GM21526 (cell line): ENCODE measurements around the gene GPX6.
"Not testable (repeated sequence)": the region's sequence is repeated elsewhere in the genome, so short reads cannot be mapped to it uniquely, and the experiment has no call there.

ENCODE experiments used
- ATAC-seq: cut with Tn5 transposase; IDR thresholded peaks from one replicate; pipeline ENCODE4 v1.9.1; 2021; ENCODE audit warnings: moderate library complexity; ENCODE audit not compliant: unreplicated experiment, low FRiP score

GPX6 gene

DNA sequence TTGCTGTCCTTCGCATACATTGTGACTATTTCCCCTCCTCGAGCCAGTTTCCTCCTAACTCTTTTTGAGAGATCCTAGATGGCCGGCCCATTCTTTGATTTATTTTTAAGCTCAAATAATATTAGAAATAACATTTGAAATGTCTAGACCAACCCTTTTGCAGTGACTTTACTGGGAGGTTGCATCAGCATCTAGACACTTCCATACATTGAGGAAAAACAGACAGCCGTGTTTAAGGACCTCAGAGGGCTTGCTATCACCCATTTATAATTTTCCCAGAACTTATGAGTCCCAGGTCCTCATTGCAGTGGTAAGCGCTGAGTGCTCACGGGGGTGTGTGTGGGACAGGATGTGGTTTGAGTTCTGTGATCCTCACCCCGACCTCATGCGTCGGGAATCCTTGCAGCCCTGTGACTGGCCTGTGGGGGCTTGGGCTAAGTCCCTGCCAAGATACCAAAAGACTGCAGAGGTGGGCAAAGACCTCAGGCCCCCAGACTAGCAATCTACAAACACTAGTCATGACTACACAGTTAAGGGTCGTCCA lies 10.0 kb upstream of the GPX6 start, which contains the start of gene GPX5:
Gene GPX5, plus strand, starts transcription at position 386 of the 544 bp plus-strand sequence. Its CDS starts 133 bp downstream, at position 519.
- no peak for ATAC-seq

DNA sequence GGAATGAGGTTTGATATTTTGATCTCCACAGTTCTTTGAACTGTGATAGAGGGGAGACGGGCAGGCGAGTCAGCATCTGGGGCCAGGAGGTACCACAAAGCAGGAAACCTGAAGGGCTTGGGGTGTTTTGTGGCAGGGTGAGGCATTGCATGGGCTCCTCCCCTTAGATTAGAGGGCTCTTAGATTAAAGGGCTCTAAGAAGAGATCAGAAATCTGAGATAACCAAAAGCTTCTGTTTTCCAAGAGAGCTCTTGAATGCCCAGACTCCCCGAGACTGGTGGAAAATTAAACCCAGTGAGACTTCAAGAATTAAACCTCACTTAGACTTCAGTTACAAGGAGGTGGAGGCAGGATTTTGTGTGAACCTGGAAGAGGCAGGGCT lies 7.6 kb upstream of the GPX6 start:
- no peak for ATAC-seq

DNA sequence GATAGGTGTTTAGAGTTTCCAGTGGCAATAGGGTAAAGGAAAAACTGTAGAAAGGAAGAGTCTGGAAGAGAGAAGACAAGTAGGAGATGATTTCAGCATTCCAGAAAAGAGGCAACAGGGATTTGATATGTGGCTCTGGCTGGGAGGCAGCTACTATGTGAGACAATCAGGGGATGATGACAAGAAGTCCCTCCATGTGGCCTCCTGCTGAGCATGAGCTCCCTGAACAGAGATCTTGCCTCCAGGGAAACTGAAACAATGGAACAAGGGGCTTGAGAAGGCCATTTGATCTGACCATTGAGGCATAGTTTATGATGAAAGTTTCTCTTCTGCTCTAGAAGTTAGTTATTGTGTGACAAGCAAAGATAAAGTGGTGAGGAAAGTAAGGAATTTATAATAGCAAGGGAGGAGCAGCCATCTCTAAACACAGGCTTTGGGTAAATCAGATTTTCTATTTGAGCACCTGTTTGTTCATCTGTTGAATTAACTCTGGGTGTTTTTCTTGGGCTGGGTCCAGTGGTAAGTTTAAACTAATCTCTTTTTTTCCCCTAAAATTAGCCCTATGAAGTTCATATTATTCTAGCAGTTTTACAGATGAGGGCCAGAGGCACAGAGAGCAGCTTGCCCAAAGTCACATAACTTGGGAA lies 7.1 kb upstream of the GPX6 start:
- ATAC-seq = no peak

DNA sequence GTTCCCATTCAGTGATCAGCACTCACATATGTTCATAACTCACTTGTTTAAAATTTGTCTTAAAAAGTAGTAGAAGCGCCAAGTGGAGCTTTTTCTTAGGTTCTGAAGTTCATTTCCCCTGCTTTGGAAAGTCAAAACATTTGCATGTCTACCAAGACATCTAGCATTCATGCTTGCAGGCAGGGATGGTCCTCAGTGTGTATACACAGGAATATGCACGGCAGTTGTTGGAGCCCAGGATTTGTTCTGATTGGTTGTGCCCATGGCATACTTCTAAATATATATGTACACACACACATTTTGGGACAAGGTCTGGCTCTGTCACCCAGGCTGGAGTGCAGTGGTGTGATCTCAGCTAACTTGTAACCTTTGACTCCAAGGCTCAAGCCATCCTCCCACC lies 2.4 kb upstream of the GPX6 start:
- ATAC-seq = no peak

DNA sequence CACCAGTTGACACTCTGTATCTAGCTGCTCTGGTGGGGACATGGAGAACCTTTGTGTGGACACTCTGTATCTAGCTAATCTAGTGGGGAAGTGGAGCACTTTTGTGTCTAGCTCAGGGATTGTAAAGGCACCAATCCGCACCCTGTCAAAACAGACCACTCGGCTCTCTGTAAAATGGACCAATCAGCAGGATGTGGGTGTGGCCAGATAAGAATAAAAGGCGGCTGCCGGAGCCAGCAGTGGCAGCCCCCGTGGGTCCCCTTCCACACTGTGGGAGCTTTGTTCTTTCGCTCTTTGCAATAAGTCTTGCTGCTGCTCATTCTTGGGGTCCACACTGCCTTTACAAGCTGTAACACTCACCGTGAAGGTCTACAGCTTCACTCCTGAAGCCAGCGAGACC lies 3.2 kb downstream of the GPX6 start:
- not testable (repeated sequence) for ATAC-seq

DNA sequence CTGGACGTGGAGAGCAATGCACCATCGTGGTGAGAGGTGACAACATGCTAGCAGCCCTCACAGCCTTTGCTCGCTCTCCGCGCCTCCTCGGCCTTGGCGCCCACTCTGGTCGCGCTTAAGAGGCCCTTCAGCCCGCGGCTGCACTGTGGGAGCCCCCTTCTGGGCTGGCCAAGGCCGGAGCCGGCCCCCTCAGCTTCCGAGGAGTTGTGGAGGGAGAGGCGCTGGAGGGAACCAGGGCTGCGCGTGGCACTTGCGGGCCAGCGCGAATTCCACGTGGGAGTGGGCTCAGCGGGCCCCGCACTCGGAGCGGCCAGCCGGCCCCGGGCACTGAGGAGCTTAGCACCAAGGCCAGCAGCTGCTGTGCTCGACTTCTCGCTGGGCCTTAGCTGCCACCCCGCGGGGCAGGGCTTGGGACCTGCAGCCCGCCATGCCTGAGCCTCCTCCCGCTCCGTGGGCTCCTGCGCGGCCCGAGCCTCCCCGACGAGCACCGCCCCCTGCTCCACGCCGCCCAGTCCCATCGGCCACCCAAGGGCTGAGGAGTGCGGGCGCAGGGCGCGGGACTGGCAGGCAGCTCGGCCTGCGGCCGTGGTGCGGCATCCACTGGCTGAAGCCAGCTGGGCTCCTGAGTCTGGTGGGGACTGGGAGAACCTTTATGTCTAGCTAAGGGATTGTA lies 3.8 kb downstream of the GPX6 start:
- ATAC-seq = no peak

DNA sequence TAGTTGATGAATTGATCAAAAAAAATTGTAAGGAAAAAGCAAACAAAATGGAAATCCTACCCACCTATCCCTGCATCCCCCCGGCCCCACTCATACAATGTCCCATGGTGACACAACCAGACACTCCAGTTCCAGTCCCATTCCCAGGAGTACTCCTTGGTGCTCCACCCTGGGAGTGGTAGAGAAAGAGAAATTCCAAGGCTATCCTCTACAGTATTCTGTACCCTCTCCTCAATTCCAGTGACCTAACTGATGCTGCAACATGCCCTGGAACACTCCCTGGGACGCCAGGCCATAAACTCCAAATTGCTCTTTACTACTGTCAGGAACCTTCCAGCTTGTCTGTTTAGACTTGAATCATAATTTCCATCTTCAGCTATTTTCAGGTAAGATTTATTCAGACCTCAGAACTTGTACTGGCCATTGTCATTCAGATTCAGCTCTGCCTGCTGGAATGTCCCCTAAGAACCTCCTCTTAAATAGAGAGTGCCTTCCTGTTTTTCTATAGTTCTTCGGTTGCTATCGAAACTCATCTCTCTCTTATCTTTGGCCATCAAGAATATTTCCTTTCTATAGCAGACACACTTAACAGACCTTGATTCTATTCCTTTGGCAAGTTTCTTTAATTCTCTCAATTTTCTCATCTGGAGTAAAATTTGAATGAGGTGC lies 8.7 kb downstream of the GPX6 start:
- ATAC-seq = no peak

DNA sequence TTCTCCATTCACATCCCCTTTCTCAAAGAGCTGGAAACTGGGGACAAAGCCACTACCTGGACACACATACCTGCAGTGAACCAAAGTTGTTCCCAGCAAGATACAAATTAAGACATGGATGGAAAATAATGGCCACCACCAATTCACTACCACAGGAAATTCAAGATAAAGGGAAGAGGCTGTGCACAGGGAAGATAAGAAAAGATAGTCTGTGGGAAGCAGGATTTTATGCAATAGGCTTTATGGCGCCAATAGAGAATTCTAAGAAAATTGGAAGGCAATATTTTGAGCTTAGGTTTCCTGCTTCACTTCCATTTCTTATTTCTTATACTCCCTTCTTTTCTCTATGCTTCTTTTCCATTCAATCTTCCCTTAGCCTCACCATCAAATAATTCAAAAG lies 9.9 kb downstream of the GPX6 start:
- ATAC-seq = no peak

DNA sequence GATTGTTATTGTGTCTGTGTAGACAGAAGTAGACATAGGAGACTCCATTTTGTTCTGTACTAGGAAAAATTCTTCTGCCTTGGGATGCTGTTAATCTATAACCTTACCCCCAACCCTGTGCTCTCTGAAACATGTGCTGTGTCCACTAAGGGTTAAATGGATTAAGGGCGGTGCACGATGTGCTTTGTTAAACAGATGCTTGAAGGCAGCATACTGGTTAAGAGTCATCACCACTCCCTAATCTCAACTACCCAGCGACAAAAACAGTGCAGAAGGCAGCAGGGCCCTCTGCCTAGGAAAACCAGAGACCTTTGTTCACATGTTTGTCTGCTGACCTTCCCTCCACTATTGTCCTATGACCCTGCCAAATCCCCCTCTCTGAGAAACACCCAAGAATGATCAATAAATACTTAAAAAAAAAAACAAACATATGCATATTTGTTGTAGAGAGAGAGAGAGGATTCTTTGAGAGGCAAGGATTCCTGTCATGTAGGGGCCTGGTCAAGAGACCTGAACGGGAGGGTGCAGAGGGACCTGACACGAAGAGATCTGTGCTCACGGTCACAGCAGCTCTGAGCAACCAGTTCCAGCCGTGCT lies 12.8 kb downstream of the GPX6 start:
- not testable (repeated sequence) for ATAC-seq

DNA sequence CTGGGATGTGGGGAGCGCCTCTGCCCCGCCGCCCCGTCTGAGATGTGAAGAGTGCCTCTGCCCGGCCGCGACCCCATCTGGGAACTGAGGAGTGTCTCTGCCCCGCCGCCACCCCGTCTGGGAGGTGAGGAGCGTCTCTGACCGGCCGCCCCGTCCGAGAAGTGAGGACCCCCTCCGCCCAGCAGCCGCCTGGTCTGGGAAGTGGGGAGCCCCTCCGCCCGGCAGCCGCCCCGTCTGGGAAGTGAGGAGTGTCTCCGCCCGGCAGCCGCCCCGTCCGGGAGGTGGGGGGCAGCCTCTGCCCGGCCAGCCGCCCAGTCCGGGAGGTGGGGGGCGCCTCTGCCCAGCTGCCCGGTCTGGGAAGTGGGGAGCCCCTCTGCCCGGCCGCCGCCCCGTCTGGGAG lies 13.5 kb downstream of the GPX6 start:
- ATAC-seq = not testable (repeated sequence)

DNA sequence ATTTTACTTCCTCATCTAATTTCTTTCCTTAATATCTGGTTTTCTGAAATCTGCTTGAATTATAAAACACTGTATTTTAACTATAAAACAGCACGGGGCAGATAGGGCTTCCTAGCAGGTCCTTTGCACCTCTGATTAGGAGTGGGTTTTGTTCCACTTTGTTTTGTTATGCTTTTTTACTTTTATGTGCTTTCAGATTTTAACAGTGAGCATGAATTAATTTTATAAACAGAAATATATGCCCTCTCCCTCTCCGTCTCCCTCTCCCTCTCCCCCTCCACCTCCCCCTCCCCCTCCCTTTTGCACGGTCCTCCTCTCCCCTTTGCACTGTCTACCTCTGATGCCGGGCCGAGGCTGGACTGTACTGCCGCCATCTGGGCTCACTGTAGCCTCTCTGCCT lies 14.3 kb downstream of the GPX6 start:
- ATAC-seq = no peak

DNA sequence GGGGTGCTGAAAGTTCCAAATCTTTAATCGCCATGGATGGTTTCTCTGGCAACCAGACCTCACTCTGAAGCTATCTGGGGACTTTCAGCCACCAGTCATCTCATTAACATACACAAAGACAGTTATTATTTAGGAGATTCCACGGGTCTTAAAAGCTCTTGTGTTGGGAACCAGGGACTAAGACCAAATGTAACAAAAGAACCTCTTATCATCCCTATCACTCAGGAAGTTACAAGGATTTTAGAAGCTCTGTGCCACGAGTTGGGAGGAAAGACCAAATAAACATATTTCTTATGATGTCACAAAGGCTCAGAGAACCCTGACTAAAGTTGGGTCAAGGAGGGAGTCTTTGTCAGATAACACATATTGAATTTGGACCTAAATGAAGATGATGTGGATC lies 17.7 kb downstream of the GPX6 start:
- ATAC-seq = no peak

DNA sequence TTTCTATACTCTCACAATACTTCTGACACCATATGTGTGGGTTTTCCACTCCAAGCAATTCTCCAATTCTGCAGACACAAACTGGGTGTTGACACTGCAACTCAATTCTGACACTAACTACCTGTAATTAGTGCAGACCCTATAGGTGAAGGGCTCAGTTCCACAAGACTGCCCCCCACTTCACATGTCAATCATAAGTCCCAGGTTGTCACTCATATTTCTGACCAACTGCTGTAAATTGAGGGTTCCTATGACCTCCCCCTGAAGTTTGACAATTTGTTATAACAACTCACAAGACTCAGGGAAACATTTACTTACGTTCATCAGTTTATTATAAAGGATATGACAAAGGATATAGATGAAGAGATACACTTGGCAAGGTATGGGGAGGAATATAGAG lies 18.3 kb downstream of the GPX6 start:
- no peak for ATAC-seq

DNA sequence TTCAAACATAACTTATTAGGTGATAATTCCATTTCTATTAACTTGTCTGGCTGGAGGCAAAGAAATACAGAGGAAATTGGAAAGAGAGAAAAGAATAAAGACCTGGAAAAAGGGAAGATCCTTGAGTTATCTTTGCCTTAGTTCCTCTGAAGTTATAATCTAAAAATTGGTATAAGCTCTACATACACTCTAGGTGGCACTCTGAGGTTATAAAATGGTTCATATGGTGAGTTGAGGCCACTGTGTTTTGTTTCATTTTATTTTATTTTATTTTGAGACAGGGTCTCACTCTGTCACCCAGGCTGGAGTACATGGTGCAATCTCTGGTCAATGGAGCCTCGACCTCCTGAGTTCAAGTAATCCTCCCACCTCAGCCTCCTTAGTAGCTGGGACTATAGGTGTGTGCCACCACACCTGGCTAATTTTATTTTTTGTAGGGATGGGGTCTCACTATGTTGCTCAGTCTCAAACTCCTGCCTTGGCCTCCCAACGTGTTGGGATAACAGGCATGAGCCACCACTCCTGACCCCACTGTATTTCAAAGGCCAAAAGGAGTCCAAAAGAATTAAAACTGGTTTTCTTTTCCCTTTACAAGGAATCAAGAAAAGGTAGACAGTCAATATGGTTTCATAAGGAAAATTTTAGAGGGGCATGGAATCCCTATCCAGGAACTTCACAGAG lies 19.4 kb downstream of the GPX6 start:
- no peak for ATAC-seq

DNA sequence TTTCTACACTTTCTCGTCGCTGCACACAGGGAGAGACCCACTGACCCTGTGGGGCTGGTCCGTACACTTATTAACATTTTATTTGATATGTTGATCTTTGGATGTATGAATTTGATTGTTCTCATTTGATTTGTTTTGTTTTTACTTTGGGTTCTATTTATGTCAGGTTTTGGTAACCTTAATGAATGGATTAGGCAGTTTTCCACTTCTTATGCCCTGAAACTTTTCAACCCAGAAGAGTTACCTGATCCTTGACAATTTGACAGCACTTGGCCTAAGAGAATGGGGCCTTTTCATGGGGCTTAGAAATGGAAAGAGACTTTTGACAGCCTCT lies 23.6 kb downstream of the GPX6 start:
- ATAC-seq = no peak

DNA sequence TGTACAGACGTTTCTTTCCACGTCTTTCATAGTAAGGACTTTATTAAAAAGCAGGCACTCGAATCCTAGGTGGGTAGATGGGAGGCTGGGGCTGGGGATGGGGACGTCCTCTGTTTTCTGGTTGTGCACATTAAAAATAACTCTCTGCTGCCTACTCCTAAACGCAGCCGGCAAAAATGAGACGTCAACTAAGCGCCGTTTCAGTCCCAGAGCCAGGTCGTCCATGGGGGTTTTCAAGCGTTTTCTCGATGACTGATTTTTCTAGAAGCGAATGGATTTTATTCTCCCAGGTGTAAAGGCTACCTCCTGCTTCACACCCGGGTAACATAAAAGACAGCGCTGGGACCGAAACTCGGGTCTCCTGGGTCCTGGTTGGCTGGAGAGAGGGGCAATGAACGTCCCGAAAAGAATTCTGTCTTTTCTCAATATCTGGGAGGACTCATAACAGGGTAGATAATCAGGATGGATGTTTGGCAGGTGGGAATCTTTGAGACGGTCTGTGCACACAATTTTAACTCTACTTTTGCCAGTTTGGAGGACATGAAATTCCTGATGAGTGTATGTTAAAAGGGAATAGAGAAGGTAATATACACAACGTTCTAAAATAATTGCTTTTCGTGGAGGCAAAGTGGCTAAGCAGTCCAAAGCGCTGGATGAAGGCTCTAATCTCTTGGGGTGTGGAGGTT lies 25.2 kb downstream of the GPX6 start:
- no peak for ATAC-seq

DNA sequence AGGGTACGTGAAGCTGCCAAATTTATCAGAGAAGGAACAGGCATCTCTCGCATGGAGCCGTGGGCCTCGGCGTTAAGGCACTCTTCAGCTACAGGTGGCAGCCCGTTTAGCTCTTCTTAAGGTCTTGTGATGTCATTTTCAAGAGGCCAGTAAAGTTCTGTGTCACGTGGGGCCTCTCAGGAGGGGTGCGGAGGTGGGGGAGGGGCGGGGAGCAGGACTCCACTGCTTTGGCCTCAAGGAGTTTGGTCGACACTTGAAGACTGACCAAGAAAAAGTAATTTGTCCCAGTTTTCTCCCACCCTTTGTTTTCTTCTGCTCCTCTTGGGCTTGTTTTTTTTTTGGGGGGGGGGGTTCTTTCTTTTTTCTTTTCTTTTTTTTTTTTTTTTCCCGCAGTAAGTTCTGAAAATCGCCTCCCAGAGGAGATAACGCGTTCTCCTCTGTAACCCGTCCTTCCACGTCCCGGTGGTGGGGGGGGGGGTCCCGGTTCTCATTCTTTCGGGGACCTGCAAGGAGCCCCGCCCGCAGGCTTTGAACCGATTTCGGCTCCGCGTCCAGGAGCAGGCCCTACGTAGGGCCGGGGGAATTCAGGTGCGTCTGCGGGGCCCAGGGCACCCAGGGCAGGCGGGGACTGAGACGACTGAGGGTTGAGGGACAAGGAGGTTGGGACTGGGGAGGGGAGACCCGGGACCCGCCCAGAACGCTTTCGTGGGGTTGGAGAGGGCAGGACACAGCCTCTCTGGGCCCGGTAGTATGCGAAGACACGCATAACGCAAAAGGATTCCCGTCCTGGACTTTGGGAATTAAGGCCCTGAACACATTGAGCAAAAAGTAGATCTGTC lies 26.0 kb downstream of the GPX6 start:
- ATAC-seq = peak; percentile 50

DNA sequence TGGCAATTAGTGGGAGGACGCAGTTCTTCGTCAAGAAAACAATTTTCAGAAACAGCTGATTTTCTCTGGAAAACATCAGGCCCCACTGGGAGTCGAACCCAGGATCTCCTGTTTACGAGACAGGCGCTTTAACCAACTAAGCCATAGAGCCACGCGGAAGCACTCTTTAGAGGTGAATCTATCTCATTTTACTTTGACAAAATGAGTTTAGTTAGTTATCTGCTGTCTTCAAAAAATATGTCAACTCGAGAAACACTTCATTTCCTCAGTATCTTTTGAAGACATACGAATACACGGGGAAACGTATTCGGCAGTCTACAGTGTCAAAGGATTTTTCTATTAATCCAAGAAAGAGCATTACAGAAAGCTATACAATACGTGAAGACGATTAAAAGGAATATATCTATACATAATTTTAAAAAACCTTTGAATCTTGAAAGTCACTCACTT lies 26.7 kb downstream of the GPX6 start:
- ATAC-seq = no peak

DNA sequence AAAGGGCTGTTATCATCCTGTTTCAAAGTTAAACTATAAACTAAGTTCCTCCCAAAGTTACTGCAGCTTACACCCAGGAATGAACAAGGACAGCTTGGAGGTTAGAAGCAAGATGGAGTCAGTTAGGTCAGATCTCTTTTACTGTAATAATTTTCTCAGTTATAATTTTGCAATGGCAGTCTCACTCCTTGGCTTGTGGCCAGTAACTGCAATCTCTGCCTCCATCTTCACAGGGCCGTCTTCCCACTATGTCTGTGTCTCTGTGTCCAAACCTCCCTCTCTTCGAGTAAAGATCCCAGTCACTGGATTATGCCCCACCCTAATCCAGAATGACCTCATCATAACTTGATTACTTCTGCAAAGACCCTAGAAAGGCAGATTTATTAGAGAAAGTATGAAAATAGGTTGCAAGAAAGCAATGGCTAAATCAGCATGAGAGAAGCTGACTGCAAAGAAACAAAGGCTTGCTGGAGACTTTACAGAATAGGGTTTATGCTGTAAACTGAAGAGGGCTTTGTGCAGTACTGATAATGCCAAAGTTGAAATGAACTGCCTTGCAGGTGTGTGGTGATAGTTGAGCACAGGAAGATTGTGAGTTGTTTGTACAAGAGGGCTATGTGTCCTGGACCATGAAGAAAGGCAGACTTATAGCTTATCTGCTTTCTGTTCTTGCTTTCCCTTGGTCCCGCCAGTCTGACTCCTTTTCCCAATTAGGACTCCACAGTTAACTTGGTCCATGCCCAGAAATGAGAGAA lies 28.4 kb downstream of the GPX6 start:
- ATAC-seq = no peak
